H1 (cell line): Measurements from ENCODE around the gene HDAC9. TPM values are rescaled to one million over a fixed set of nuclear protein-coding genes. Genes with fewer than 3 reads are reported as not detected.

Source experiments
- CTCF ChIA-PET: fragments of 300-600 bp; sonication (Branson Sonifier 250); formaldehyde crosslinking; loops from one replicate; lab custom pipeline; 2021; ENCODE audit not compliant: partially characterized antibody; lab: Charles Lee
- POLR2A ChIA-PET: fragments of 300-600 bp; sonication (Branson Sonifier 250); formaldehyde crosslinking; loops from one replicate; lab custom pipeline; 2021; ENCODE audit warnings: inconsistent platforms; ENCODE audit not compliant: partially characterized antibody; lab: Charles Lee
- DNase-seq, 2 experiments: peaks; one replicate each; pipeline versions ENCODE4 v3.0.0 to v3.0.0-alpha.2; 2010 to 2022; ENCODE audit warnings: low spot score in 2 of 2, low read depth in 1 of 2, mixed read lengths in 1 of 2
- FAIRE-seq: peaks from 2 replicates; lab custom pipeline; 2011; peaks lifted over from hg19 to GRCh38; lab: Jason Lieb, UNC
- H2AFZ ChIP-seq: 2 replicates; pipeline ENCODE4 v1.8.1; 2012; ENCODE audit warnings: low read length, inconsistent platforms
- H2AK5ac ChIP-seq: 2 replicates; pipeline ENCODE4 v1.6.1; 2013; ENCODE audit warnings: low read depth, low read length
- H2BK120ac ChIP-seq: replicated peaks from 2 replicates; pipeline ENCODE3; 2013; ENCODE audit warnings: low read depth, low read length, inconsistent platforms
- H2BK12ac ChIP-seq: 2 replicates; pipeline ENCODE4 v1.6.1; 2013; ENCODE audit warnings: low read depth, low read length
- H2BK15ac ChIP-seq: 2 replicates; pipeline ENCODE4 v1.6.1; 2013; ENCODE audit warnings: low read length
- H2BK20ac ChIP-seq: 2 replicates; pipeline ENCODE4 v1.6.1; 2013; ENCODE audit warnings: low read length
- H2BK5ac ChIP-seq: 2 replicates; pipeline ENCODE4 v1.6.1; 2013; ENCODE audit warnings: low read depth, low read length
- H3K14ac ChIP-seq: 2 replicates; pipeline ENCODE4 v1.6.1; 2013; ENCODE audit warnings: inconsistent platforms; ENCODE audit not compliant: insufficient read length
- H3K18ac ChIP-seq: 2 replicates; pipeline ENCODE4 v1.6.1; 2013; ENCODE audit warnings: low read length; ENCODE audit errors: extremely low read depth
- H3K23ac ChIP-seq: 2 replicates; pipeline ENCODE4 v1.6.1; 2013; ENCODE audit warnings: inconsistent platforms; ENCODE audit not compliant: insufficient read length
- H3K23me2 ChIP-seq: 2 replicates; pipeline ENCODE4 v1.6.1; 2013; ENCODE audit warnings: low read depth, low read length
- H3K27ac ChIP-seq: 2 replicates; pipeline ENCODE4 v1.6.1; 2011; ENCODE audit warnings: low read depth, low read length, inconsistent platforms
- H3K27me3 ChIP-seq, 4 experiments: replicated peaks in 1 of 4; 1 replicate in 1 of 4; 2 replicates in 3 of 4; pipeline versions ENCODE4 v1.6.1 to v1.8.1; 2011 to 2013; ENCODE audit warnings: low read length in 3 of 4, mild to moderate bottlenecking in 3 of 4, inconsistent platforms in 2 of 4, mixed read lengths in 2 of 4, moderate library complexity in 1 of 4; ENCODE audit not compliant: control insufficient read depth in 3 of 4, insufficient read depth in 3 of 4; ENCODE audit errors: extremely low read depth in 1 of 4
- H3K36me3 ChIP-seq, 4 experiments: 2 replicates each; pipeline versions ENCODE4 v1.6.1 to v1.8.1; 2011 to 2013; ENCODE audit warnings: mild to moderate bottlenecking in 4 of 4, low read length in 3 of 4, moderate library complexity in 2 of 4, control low read depth in 1 of 4, inconsistent platforms in 1 of 4; ENCODE audit not compliant: insufficient read depth in 4 of 4, control insufficient read depth in 2 of 4
- H3K4ac ChIP-seq: replicated peaks from 2 replicates; pipeline ENCODE3; 2013; ENCODE audit warnings: low read length, low read depth, mixed read lengths, inconsistent platforms; ENCODE audit not compliant: insufficient read length
- H3K4me1 ChIP-seq, 4 experiments: replicated peaks in 1 of 4; 1 replicate in 1 of 4; 2 replicates in 3 of 4; pipeline versions ENCODE4 v1.6.1 to v1.8.1; 2011 to 2013; ENCODE audit warnings: low read length in 3 of 4, inconsistent platforms in 2 of 4, mixed read lengths in 1 of 4; ENCODE audit not compliant: insufficient read depth in 4 of 4, control insufficient read depth in 3 of 4
- H3K4me2 ChIP-seq, 2 experiments: 2 replicates each; pipeline versions ENCODE4 v1.6.1 to v1.8.1; 2011 to 2013; ENCODE audit warnings: low read depth in 2 of 2, low read length in 2 of 2, control low read depth in 1 of 2, inconsistent platforms in 1 of 2, mild to moderate bottlenecking in 1 of 2; ENCODE audit not compliant: insufficient read depth in 1 of 2
- H3K4me3 ChIP-seq, 4 experiments: fragments of 200-600, 300-600 bp in 1 of 4; sonication (generic), shearing (Covaris generic), sonication (Bioruptor Twin) in 1 of 4; 2 replicates each; pipeline versions ENCODE4 v1.5.1 to v1.8.1; 2011 to 2016; ENCODE audit warnings: low read length in 4 of 4, low read depth in 3 of 4, control low read depth in 2 of 4, inconsistent platforms in 2 of 4, mild to moderate bottlenecking in 2 of 4, mixed read lengths in 1 of 4, moderate library complexity in 1 of 4; ENCODE audit not compliant: insufficient read depth in 2 of 4; ENCODE audit errors: extremely low read depth in 1 of 4
- H3K56ac ChIP-seq: replicated peaks from 2 replicates; pipeline ENCODE3; 2013; ENCODE audit warnings: low read depth, mild to moderate bottlenecking, mixed read lengths, low read length, inconsistent platforms; ENCODE audit not compliant: insufficient read length
- H3K79me1 ChIP-seq: 2 replicates; pipeline ENCODE4 v1.6.1; 2013; ENCODE audit warnings: low read depth, low read length, control low read depth
- H3K79me2 ChIP-seq, 2 experiments: 2 replicates each; pipeline versions ENCODE4 v1.6.1 to v1.8.1; 2012 to 2013; ENCODE audit warnings: low read length in 2 of 2, mild to moderate bottlenecking in 2 of 2, inconsistent platforms in 1 of 2; ENCODE audit not compliant: insufficient read depth in 2 of 2, control insufficient read depth in 1 of 2
- H3K9ac ChIP-seq, 4 experiments: replicated peaks in 1 of 4; 1 replicate in 1 of 4; 2 replicates in 3 of 4; pipeline versions ENCODE4 v1.6.1 to v1.8.1; 2011 to 2013; ENCODE audit warnings: low read depth in 3 of 4, low read length in 3 of 4, control low read depth in 2 of 4, mild to moderate bottlenecking in 2 of 4, moderate library complexity in 2 of 4, inconsistent platforms in 1 of 4; ENCODE audit errors: extremely low read depth in 1 of 4
- H3K9me3 ChIP-seq, 2 experiments: 2 replicates each; pipeline versions ENCODE4 v1.6.1 to v1.8.1; 2012 to 2013; ENCODE audit warnings: mild to moderate bottlenecking in 2 of 2, moderate library complexity in 2 of 2, control low read depth in 1 of 2, inconsistent platforms in 1 of 2, low read depth in 1 of 2, low read length in 1 of 2, mixed read lengths in 1 of 2; ENCODE audit not compliant: insufficient read depth in 2 of 2
- H4K20me1 ChIP-seq, 2 experiments: replicated peaks in 1 of 2; 2 replicates each; pipeline versions ENCODE3 to v1.8.1; 2011 to 2013; ENCODE audit warnings: inconsistent platforms in 2 of 2, low read length in 2 of 2, mild to moderate bottlenecking in 1 of 2; ENCODE audit not compliant: insufficient read depth in 2 of 2, control insufficient read depth in 1 of 2
- H4K5ac ChIP-seq: 2 replicates; pipeline ENCODE4 v1.6.1; 2013; ENCODE audit warnings: low read length, low read depth, mixed read lengths, inconsistent platforms; ENCODE audit not compliant: insufficient read length
- H4K8ac ChIP-seq: 2 replicates; pipeline ENCODE4 v1.8.0; 2013; ENCODE audit warnings: mild to moderate bottlenecking, moderate library complexity, low read length, inconsistent platforms; ENCODE audit not compliant: insufficient read depth; ENCODE audit errors: extremely low read depth
- H4K91ac ChIP-seq: replicated peaks from 2 replicates; pipeline ENCODE3; 2013; ENCODE audit warnings: low read length, mixed read lengths, inconsistent platforms; ENCODE audit not compliant: insufficient read length
- CEBPB ChIP-seq: IDR thresholded peaks from 2 replicates; pipeline ENCODE4 v1.6.1; 2012; ENCODE audit warnings: low read depth, low read length
- EZH2 ChIP-seq: fragments of 200-600 bp; sonication (generic); IDR thresholded peaks from 2 replicates; pipeline ENCODE4 v1.7.1; 2012; ENCODE audit warnings: low read depth, mild to moderate bottlenecking, moderate library complexity, low read length, inconsistent platforms; ENCODE audit not compliant: severe bottlenecking
- NANOG ChIP-seq: IDR thresholded peaks from 2 replicates; pipeline ENCODE4 v1.6.1; 2011; ENCODE audit warnings: low read length, low read depth, mild to moderate bottlenecking, inconsistent platforms; ENCODE audit not compliant: insufficient read depth, poor library complexity, severe bottlenecking
- WGBS, 2 experiments: shearing (Covaris generic) in 1 of 2; methylation state at CpG; one replicate each; pipeline versions ENCODE4 v1.1.6 to v1.1.7; 2013 to 2015; ENCODE audit warnings: low lambda C conversion rate in 2 of 2, mixed read lengths in 2 of 2, inconsistent platforms in 1 of 2, low coverage in 1 of 2, missing lambda C conversion rate in 1 of 2; ENCODE audit not compliant: insufficient replicate concordance in 2 of 2, insufficient coverage in 1 of 2, insufficient read length in 1 of 2; ENCODE audit errors: extremely low coverage in 1 of 2, missing lambda C conversion rate in 1 of 2; 5-methylcytosine and 5-hydroxymethylcytosine counted together
- polyA plus RNA-seq, 7 experiments: library from polyadenylated mRNA; depleted of rRNA in 3 of 7; stranded (reverse) in 5 of 7; unstranded in 2 of 7; fragments of >200 nt in 5 of 7; fragments of 200-250 nt in 2 of 7; gene quantifications; 1 replicate in 5 of 7; 2 replicates in 1 of 7; 4 replicates in 1 of 7; pipeline versions ENCODE4 v1.2.1 to v1.2.3, GENCODE V29; 2011 to 2013; ENCODE audit warnings: missing spikeins in 2 of 7, mixed read lengths in 2 of 7
- total RNA-seq: library from RNA; stranded (reverse); fragmentation: NEBNext Ultra II Directional; extraction: Animal tissue kit (Norgen Biotek cat#: 25700); gene quantifications from 2 replicates; pipeline ENCODE4 v1.2.1, GENCODE V29; 2021

Gene HDAC9
- total and polyA plus RNA-seq, 2 of the 8 experiments (the other 6 are each of a cell fraction or from before 2014, with no cell fraction given): 9.5 to 13.1 TPM

DNA sequence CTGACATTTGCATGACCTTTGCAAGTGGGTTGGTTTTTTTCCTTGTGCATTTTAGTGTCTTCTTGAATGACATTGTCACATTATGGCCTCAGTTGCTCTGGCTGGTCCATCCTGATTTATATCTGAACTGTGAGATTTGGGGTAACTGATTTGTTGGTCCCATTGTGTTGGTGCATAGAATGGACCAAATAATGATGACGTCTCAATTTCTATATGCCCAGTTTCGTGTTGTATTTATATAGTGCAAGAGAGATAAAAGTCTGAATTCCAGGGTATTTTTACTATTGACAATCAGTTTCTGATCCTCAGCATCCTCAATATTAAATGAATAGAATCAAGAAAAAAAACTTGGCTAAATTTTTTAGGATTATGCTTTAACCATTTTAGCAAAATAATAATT lies 281.8 kb downstream of the HDAC9 start:
- no peak for FAIRE-seq
- no peak overlapping the region for H3K27ac ChIP-seq
- H4K8ac ChIP-seq: no peak overlapping the region

More for the DNA sequence above, 281.8 kb downstream of the HDAC9 start:
- no peak overlapping the region for H3K18ac ChIP-seq
- 82% methylated on average over 2 of the region's 2 CpGs; no CpG with 5 or more reads in 1 of the 2 experiments for WGBS, 2 experiments
- POLR2A ChIA-PET: no interaction called here
- H2BK15ac ChIP-seq: no peak overlapping the region
- no peak overlapping the region for H3K23ac ChIP-seq
- no peaks in the 10 kb centered on the region for H3K79me2 ChIP-seq
- no peak overlapping the region for H3K9ac ChIP-seq
- H2AFZ ChIP-seq: no peak overlapping the region
- no peaks in the 10 kb centered on the region for H4K20me1 ChIP-seq
- no peak for DNase-seq
- no peaks in the 10 kb centered on the region for H3K4me1 ChIP-seq
- H2AK5ac ChIP-seq: no peak overlapping the region
- H3K14ac ChIP-seq: no peak overlapping the region
- H2BK20ac ChIP-seq: no peak overlapping the region
- H3K23me2 ChIP-seq: no peaks in the 10 kb centered on the region
- no peak overlapping the region for H2BK120ac ChIP-seq
- no peaks in the 10 kb centered on the region for H3K9me3 ChIP-seq
- TF ChIP-seq EZH2 (no peak), NANOG (no peak), CEBPB (no peak)
- TF ChIP-seq, all 59 proteins: peak for 0
- Histone ChIP-seq H3K56ac (no peak overlapping the region), H3K27me3 (no peaks in the 10 kb centered on the region), H2BK5ac (no peak overlapping the region), H4K91ac (no peak overlapping the region), H3K36me3 (no peaks in the 10 kb centered on the region), H3K4me2 (no peak overlapping the region), H3K4me3 (no peak overlapping the region), H3K79me1 (no peaks in the 10 kb centered on the region), H3K4ac (no peak overlapping the region), H4K5ac (no peak overlapping the region), H2BK12ac (no peak overlapping the region)
- CTCF ChIA-PET: no interaction called here
